NCI-H128 (cell line): ENCODE results near the gene USH1G.
"Not testable (repeated sequence)": the region's sequence is repeated elsewhere in the genome, so short reads cannot be mapped to it uniquely, and the experiment has no call there.

Source experiments
- DNase-seq: peaks from one replicate; lab custom pipeline; 2025; ENCODE audit not compliant: unreplicated experiment; lab: John Stamatoyannopoulos, UW

The USH1G gene

GRCh38 chr17:74877592-74878548, 45.2 kb downstream of the USH1G start:
- no peak for DNase-seq

- no peak for DNase-seq
These were observed 47.0 kb downstream of the USH1G start for GRCh38 chr17:74875977-74876593.

GRCh38 chr17:74875155-74875976, 47.7 kb downstream of the USH1G start:
- DNase-seq: no peak

- DNase-seq: no peak
These were observed 48.4 kb downstream of the USH1G start for GRCh38 chr17:74874615-74875037.

- no peak for DNase-seq
These were observed 49.0 kb downstream of the USH1G start for GRCh38 chr17:74873874-74874614.

- DNase-seq: peak; percentile 97
These were observed 49.8 kb downstream of the USH1G start for GRCh38 chr17:74873037-74873873.

- no peak for DNase-seq
These were observed 50.6 kb downstream of the USH1G start, which contains the start of gene FDXR for GRCh38 chr17:74872313-74873036. TSS of gene FDXR (minus strand) at chr17:74872994. CDS start at chr17:74872944, 50 bp downstream.

GRCh38 chr17:74871356-74872076, 51.5 kb downstream of the USH1G start:
- DNase-seq: no peak

- no peak for DNase-seq
These were observed 52.5 kb downstream of the USH1G start for GRCh38 chr17:74870512-74870911.

GRCh38 chr17:74870028-74870427, 53.0 kb downstream of the USH1G start:
- DNase-seq: not testable (repeated sequence)

GRCh38 chr17:74868908-74869255, 54.2 kb downstream of the USH1G start:
- DNase-seq: no peak

- DNase-seq: no peak
These were observed 54.7 kb downstream of the USH1G start for GRCh38 chr17:74868251-74868907.

GRCh38 chr17:74866198-74866835, 56.7 kb downstream of the USH1G start:
- DNase-seq: no peak
